Uterus (tissue), 2 donors: Measurements from ENCODE around the gene OCEL1.

Experiments
- POLR2A ChIP-seq, 2 donors: fragments of 450-650 bp; IDR thresholded peaks; one replicate each; pipeline ENCODE4 v1.6.1; 2016; ENCODE audit warnings: antibody characterized with exemption in 2 of 2, mild to moderate bottlenecking in 1 of 2, moderate library complexity in 1 of 2
- TF ChIP-seq, protein P1 (sequence below), 4 experiments: fragments of 200-600 bp in 2 of 4; fragments of 450-650 bp in 2 of 4; sonication (generic) in 2 of 4; IDR thresholded peaks; one replicate each; pipeline ENCODE4 v1.5.1; 2016 to 2019; ENCODE audit warnings: antibody characterized with exemption in 4 of 4, mild to moderate bottlenecking in 2 of 4, moderate library complexity in 1 of 4

DNA sequence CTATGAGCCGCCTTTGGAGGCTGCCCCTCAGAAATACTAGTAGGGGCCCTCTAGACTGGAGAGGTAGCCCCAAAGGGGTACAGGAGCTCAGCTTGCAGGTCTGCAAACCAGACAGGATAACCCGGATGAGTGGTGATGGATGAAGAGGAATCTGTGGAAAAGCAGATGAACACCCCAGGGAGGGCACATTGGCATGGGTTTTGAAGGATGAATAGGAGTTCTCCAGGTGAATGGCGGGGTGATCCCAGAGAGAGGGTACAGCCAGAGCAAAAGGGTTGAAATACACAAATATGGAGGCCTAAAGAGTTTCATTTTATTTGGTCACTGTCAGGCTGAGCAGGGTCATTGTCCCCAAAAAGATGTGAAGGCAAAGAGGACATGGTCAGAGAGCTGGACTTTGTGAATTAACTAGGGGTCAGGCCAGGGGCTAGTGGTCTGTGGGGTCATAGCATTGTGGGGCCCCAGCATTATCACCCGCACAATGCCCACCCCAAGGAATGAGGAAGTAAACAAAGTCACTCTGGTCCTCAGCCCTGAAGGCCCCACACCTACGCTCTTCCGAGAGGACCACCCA is 14.9 kb downstream of the OCEL1 start:
- TF ChIP-seq, protein P1, sequence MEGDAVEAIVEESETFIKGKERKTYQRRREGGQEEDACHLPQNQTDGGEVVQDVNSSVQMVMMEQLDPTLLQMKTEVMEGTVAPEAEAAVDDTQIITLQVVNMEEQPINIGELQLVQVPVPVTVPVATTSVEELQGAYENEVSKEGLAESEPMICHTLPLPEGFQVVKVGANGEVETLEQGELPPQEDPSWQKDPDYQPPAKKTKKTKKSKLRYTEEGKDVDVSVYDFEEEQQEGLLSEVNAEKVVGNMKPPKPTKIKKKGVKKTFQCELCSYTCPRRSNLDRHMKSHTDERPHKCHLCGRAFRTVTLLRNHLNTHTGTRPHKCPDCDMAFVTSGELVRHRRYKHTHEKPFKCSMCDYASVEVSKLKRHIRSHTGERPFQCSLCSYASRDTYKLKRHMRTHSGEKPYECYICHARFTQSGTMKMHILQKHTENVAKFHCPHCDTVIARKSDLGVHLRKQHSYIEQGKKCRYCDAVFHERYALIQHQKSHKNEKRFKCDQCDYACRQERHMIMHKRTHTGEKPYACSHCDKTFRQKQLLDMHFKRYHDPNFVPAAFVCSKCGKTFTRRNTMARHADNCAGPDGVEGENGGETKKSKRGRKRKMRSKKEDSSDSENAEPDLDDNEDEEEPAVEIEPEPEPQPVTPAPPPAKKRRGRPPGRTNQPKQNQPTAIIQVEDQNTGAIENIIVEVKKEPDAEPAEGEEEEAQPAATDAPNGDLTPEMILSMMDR (IDR thresholded peaks at IDR 0.05), result no peak
- no peak for TF ChIP-seq POLR2A (IDR thresholded peaks at IDR 0.05)
